Measurements from ENCODE around the gene HDAC4.

- TF ChIP-seq, protein P1, sequence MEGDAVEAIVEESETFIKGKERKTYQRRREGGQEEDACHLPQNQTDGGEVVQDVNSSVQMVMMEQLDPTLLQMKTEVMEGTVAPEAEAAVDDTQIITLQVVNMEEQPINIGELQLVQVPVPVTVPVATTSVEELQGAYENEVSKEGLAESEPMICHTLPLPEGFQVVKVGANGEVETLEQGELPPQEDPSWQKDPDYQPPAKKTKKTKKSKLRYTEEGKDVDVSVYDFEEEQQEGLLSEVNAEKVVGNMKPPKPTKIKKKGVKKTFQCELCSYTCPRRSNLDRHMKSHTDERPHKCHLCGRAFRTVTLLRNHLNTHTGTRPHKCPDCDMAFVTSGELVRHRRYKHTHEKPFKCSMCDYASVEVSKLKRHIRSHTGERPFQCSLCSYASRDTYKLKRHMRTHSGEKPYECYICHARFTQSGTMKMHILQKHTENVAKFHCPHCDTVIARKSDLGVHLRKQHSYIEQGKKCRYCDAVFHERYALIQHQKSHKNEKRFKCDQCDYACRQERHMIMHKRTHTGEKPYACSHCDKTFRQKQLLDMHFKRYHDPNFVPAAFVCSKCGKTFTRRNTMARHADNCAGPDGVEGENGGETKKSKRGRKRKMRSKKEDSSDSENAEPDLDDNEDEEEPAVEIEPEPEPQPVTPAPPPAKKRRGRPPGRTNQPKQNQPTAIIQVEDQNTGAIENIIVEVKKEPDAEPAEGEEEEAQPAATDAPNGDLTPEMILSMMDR (IDR thresholded peaks at IDR 0.05): no peak
- TF ChIP-seq POLR2A (IDR thresholded peaks at IDR 0.05): no peak
These were observed 245.6 kb downstream of the HDAC4 start for GRCh38 chr2:239154971-239155805.
